Activated CD8-positive, alpha-beta memory T cell treated with anti-CD3 and anti-CD28 coated beads for 4 hours (primary cell): ENCODE results near the gene MOB3B.

Experiments used
- DNase-seq, 2 donors: peaks; one replicate each; pipeline ENCODE4 v3.0.0-alpha.2; 2020; ENCODE audit warnings: low read depth in 2 of 2

MOB3B gene

GRCh38 chr9:27280860-27281259 lies 248.8 kb downstream of the MOB3B start:
- no peak for DNase-seq

GRCh38 chr9:27280249-27280648 lies 249.4 kb downstream of the MOB3B start:
- no peak for DNase-seq

- DNase-seq = no peak
Observed at GRCh38 chr9:27279611-27280010, 250.0 kb downstream of the MOB3B start.

- no peak for DNase-seq
Observed at GRCh38 chr9:27278374-27278773, 251.2 kb downstream of the MOB3B start.

GRCh38 chr9:27276193-27277030 lies 253.2 kb downstream of the MOB3B start:
- no peak for DNase-seq
